ENCODE results near the gene SRGAP1.
"Not testable (repeated sequence)": the region's sequence is repeated elsewhere in the genome, so short reads cannot be mapped to it uniquely, and the experiment has no call there.

Gene SRGAP1

DNA sequence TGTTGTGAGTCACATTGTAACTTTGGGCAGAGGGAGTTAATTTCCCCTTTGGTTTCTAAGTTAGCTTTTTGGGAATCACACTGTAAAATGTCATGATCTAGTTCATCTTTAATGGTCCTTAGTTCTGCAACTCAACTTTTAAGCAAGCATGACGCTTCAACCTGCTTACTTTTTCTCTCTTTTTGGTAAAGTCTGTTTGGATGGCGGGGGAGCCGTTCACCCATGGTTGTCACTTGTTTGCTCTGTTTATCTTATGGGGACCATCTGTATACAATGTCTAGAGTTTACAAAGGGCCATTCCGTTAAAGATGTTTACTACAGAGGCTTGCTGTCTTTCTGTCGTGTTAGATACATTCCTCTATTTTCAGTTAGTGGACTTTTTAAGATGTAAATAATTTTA, 172.0 kb downstream of the SRGAP1 start:
- no peak overlapping the region for H3K27ac ChIP-seq
- in situ Hi-C loops (cut with HindIII; ENCODE audit: low pct_ligation_motif_present, low sequenced_read_pairs) = no loop called here
- no peaks in the 10 kb centered on the region for H3K36me3 ChIP-seq (replicated peaks)
- DNase-seq = no peak
- H3K27me3 ChIP-seq (replicated peaks) = no peaks in the 10 kb centered on the region
- no peak for TF ChIP-seq CTCF (IDR thresholded peaks at IDR 0.05; ENCODE audit: low read depth, low read length, missing control alignments)
- H3K4me3 ChIP-seq (ENCODE audit: low read depth, low read length) = no peak overlapping the region

DNA sequence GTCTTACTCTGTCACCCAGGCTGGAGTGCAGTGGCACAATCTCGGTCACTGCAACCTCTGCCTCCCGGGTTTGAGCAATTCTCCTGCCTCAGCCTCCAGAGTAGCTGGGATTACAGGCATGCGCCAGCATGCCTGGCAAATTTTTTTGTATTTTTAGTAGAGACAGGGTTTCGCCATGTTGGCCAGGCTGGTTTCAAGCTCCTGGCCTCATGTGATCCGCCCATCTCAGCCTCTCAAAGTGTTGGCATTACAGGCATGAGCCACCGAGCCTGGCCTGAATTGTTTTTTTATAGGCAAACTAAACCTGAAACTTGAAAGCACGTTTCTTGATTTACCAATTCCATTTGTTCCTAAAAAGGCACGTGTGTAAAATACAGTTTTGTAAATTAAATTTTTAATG, 173.6 kb downstream of the SRGAP1 start:
- H3K27ac ChIP-seq; H3K36me3 ChIP-seq (replicated peaks); H3K27me3 ChIP-seq (replicated peaks); in situ Hi-C loops (cut with HindIII; ENCODE audit: low pct_ligation_motif_present, low sequenced_read_pairs); DNase-seq; H3K4me3 ChIP-seq (ENCODE audit: low read depth, low read length): not testable (repeated sequence)

GRCh38 chr12:64018524-64018923, 174.0 kb downstream of the SRGAP1 start:
- in situ Hi-C loops (cut with HindIII; ENCODE audit: low pct_ligation_motif_present, low sequenced_read_pairs) = no loop called here
- no peak for TF ChIP-seq CTCF (IDR thresholded peaks at IDR 0.05; ENCODE audit: low read depth, low read length, missing control alignments)
- Histone ChIP-seq H3K27me3 (replicated peaks) (no peaks in the 10 kb centered on the region), H3K4me3 (ENCODE audit: low read depth, low read length) (no peak overlapping the region), H3K27ac (no peak overlapping the region), H3K36me3 (replicated peaks) (no peaks in the 10 kb centered on the region)
- no peak for DNase-seq

GRCh38 chr12:64019101-64019500, 174.6 kb downstream of the SRGAP1 start:
- Histone ChIP-seq H3K27ac (no peak overlapping the region), H3K4me3 (ENCODE audit: low read depth, low read length) (no peak overlapping the region), H3K36me3 (replicated peaks) (no peaks in the 10 kb centered on the region), H3K27me3 (replicated peaks) (no peaks in the 10 kb centered on the region)
- no peak for TF ChIP-seq CTCF (IDR thresholded peaks at IDR 0.05; ENCODE audit: low read depth, low read length, missing control alignments)
- in situ Hi-C loops (cut with HindIII; ENCODE audit: low pct_ligation_motif_present, low sequenced_read_pairs) = no loop called here
- no peak for DNase-seq

- H3K36me3 ChIP-seq (replicated peaks) = no peaks in the 10 kb centered on the region
- H3K27ac ChIP-seq = no peak overlapping the region
- DNase-seq = no peak
- H3K27me3 ChIP-seq (replicated peaks) = no peaks in the 10 kb centered on the region
- no peak for TF ChIP-seq CTCF (IDR thresholded peaks at IDR 0.05; ENCODE audit: low read depth, low read length, missing control alignments)
- no peak overlapping the region for H3K4me3 ChIP-seq (ENCODE audit: low read depth, low read length)
- in situ Hi-C loops (cut with HindIII; ENCODE audit: low pct_ligation_motif_present, low sequenced_read_pairs) = no loop called here
These were observed 175.2 kb downstream of the SRGAP1 start for GRCh38 chr12:64019654-64020053.

GRCh38 chr12:64025174-64025958, 180.9 kb downstream of the SRGAP1 start:
- no peak for TF ChIP-seq CTCF (IDR thresholded peaks at IDR 0.05; ENCODE audit: low read depth, low read length, missing control alignments)
- Histone ChIP-seq H3K27ac (peak overlapping the region; percentile 10), H3K4me3 (ENCODE audit: low read depth, low read length) (no peak overlapping the region), H3K27me3 (replicated peaks) (no peaks in the 10 kb centered on the region), H3K36me3 (replicated peaks) (no peaks in the 10 kb centered on the region)
- DNase-seq = peak; percentile 22
- in situ Hi-C loops (cut with HindIII; ENCODE audit: low pct_ligation_motif_present, low sequenced_read_pairs) = no loop called here
